KBM-7 (cell line): Measurements from ENCODE around the gene BHLHE40.

ENCODE experiments used
- DNase-seq: peaks from one replicate; pipeline ENCODE4 v3.0.0-alpha.2; 2015
- in situ Hi-C: fragments of 300-500 bp; cut with MboI; formaldehyde crosslinking; loops from 2 replicates; pipeline ENCODE4 v1.14.3; 2020; ENCODE audit warnings: low sequenced_read_pairs, low pct_unique_long_range_greater_than_20kb, mixed read lengths

The BHLHE40 gene

DNA sequence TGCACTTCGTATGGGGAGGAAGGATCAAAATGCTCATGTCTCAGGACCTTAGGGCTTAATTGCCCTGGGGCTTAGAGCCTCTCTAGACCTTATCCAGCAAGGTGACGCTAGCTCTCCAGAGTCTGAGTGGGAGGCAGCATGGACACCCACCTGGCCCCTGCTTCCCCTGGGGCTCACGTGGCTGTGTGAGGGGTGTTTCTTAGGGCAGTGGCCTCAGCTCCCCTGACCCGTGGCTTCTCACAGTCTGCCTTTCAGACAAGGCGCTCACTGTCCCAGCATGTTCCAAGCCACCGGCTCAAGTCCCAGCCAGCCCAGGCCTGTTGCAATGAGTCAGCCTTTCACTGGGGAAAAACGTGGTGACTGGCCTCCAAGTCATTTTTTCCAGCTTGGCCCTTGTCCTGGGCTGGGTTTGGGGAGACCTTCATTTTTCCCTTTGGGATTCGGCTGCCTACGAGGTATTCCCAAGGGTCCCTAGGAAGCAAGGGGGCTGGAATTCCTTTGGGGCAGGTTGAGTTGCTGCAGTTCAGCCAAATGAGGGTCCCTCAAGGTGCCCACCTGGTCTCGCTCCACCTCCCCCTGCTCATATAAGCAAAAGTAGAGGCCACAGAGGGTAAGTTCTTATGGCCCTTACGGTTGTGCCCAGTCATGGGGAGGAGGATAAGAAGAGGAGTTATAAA lies 15.7 kb downstream of the BHLHE40 start:
- in situ Hi-C loops, result no loop called here
- no peak for DNase-seq

DNA sequence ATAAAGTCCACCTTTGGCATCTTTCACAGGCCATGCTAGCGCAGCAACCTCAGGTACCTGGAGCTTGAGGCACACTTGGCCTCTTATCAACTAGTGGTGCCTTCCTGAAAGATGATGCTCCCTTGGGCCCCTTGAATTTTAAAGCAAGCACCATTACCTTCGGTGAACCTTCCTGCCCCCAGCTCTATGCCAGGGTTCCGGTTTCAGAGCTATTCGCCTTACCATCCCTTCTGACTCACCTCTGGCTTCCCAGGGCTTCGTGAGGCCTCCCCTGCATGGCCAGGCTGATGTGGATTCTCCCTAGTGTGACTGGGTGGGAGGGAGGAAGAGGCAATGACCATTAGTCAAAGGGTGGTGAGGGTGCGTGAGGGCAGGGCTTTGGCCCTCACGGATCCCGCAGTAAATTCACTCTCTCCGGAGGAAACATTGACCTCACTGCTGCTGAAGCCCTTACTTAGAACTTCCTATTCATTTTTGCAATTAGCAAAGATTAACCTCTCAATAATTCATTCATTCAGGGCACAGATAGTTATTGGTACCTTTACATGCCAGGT lies 16.3 kb downstream of the BHLHE40 start:
- in situ Hi-C loops, result no loop called here
- DNase-seq, result no peak

DNA sequence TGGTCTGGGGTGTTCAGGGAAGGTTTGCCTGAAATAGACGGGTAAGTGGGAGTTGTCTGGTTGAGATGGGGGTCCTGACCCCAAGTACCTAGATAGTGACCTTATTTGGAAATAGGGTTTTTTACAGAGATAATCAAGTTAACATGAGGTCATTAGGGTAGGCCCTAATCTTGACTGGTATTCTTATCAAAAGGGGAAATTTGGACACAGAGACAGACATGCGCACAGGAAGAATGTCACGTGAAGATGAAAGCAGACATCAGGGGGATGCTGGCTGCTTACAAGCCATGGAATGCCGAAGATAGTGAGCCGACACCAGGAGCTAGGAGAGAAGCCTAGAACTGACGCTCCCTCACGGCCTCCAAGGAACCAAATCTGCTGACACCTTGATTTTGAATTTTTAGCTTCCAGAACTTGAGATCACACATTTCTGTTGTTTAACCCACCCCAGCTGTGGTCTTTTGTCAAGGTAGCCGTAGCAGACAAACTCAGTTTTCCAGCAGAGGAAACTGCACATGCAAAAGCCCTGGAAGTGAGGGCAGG lies 17.1 kb downstream of the BHLHE40 start:
- in situ Hi-C loops, result no loop called here
- no peak for DNase-seq

DNA sequence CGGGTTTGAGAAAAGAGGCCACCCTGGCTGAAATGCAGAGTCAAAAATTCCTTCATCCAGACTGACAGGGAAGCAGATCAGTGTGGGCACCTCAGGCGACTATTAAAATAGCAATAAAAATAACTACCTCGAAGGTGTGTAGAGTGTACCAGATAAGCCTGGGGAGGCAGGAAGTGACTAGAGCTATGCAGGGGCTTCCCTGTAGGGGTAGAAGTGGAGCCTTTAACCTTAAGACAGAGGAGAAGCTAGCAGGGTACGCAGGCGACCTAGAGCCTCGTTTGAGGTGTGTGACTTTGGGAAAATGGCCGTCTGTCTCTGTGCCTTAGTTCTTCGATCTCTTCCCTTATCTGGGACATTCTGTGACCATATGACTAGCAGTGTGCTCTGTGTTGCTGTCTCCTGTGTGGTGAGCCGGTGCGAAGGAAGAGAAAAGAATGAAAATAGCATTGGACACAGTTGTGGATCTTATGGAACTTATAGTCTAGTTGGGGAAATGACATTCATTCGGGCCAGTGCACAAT lies 17.6 kb downstream of the BHLHE40 start:
- in situ Hi-C loops, result no loop called here
- DNase-seq, result no peak

DNA sequence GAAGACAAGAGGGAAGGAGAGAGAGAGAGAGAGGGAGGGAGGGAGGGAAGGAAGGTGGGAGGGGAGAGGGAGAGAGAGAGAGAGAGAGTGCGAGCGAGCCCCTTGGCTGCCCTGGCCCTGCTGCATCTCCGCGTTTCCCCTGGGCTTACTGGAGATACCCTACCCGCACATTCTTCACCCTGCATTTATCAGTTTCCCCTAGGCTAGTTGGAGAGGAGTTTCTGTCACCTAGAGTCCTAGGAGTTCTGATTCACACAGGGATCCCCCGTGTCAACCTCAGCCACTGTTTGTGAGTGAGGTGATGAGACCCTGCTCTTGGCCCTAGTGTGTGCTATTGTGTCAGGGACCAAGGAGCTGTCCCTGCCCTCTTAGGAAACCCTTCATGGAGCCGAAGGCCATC lies 18.7 kb downstream of the BHLHE40 start:
- DNase-seq, result no peak
- in situ Hi-C loops, result no loop called here

DNA sequence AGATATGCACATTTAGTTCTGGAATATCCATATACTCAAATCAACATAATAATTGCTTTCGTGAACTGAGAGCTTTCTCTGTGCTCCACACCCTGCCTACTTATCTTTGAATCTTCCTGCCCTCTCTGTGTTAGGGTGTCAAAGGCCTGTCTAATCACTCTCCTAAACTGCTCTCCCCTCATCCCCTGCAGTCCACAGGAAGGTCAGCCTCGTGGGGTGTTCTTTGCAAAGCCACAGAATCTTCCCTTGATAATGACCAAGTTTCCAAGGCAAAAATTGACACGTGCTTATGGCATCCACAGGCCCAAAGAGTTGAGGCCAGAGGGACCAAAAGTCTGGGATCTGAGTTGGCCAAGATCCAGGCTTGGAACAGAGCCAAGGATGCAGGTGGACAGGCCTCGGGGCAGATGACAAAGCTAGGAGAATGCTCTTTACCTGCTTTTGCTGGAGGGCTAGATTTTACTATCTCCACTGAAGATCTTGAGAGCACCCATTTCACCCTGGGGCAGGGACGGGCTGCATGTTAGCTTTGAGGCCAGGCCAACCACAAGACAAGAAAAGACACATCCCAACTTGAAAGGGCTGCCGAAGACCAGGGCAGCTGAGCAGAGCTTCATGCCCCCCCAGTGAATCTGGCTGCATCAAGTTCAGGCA lies 20.4 kb downstream of the BHLHE40 start:
- in situ Hi-C loops, result no loop called here
- DNase-seq, result no peak

DNA sequence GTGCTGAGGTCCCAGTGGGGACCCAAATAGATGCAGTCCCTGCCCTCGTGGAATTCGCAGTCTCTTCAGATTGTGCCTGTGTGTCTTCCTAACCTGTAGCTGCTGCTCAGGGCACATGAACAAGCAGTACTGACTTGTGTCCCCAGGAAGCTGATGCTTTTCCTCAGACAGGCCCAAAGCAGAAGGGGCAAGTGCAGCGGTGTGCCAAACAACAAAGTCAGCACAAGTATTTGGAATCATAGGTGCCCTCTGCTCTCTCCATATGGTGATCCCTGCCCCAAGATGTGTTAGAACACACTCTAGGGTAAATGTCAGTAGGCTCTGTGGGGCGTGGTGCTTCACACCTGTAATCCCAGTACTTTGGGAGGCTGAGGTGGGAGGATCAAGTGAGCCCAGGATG lies 21.9 kb downstream of the BHLHE40 start:
- no peak for DNase-seq
- in situ Hi-C loops, result no loop called here

DNA sequence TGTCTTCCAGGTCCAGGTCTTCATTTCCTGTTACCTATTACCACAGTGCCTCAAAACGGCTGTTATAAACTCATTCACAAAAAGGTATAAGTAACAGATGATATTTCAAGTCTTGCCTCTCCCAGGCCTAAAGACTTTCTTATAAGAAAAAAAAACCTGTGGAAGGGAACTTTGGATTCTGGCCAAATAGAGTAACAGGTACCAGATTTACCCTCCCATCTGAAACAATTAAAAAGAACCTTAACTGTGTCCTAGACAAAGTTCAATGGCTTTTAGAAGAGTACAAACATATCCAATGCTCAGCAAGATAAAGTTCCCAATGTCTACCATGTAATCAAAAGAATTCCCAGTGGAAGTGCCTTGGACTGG lies 22.6 kb downstream of the BHLHE40 start:
- in situ Hi-C loops, result no loop called here
- DNase-seq, result no peak

DNA sequence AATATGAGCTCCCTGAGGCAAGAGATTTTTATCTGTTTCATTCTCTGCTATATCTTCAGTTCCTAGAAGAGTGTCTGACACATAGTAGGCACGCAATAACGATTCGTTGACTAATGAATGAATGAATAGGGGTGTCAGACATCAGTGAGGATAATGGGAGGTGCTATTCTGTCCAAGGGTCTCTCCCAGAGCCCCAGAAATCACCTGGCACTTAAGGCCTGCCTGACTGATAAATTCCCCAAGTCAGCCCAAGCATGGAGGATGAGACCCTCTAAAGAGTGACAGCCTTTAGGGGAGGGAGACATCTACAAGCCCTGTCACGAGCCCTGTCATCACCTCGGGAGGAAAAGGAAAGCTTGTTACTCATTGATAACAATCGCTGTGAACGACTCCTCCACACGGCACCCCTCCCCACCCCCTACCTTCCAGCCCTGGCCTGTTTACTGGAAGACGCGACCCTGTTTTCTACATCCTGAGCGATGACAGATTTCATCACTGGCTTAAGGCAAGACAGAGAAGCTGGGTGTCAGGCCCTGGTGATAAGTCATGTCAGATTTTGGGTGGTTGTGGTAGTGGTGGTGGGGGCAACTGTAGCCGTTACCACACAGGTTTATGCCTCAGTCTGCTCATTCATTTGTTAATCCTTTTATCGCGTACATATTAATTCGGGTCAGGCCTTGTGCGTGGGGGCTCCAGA lies 23.1 kb downstream of the BHLHE40 start:
- in situ Hi-C loops, result no loop called here
- peak; percentile 97 for DNase-seq

DNA sequence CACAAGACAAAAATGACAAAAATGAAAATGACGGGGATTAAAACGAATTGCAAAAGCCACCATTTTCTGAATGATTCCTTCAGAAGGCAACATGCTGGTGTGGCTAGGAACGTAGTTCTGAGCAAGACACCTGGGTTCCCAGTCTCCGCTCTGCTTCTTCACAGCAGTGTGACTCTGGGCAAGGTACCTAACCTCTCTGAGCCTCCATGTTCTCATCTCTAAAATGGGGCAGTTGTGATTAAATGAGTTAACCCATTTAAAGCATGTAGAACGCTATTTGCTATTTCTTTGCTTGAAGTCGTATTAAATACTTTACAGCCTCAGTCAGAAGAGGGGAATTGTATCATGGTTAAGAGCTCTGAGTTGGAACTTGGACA lies 23.6 kb downstream of the BHLHE40 start:
- DNase-seq, result no peak
- in situ Hi-C loops, result no loop called here

DNA sequence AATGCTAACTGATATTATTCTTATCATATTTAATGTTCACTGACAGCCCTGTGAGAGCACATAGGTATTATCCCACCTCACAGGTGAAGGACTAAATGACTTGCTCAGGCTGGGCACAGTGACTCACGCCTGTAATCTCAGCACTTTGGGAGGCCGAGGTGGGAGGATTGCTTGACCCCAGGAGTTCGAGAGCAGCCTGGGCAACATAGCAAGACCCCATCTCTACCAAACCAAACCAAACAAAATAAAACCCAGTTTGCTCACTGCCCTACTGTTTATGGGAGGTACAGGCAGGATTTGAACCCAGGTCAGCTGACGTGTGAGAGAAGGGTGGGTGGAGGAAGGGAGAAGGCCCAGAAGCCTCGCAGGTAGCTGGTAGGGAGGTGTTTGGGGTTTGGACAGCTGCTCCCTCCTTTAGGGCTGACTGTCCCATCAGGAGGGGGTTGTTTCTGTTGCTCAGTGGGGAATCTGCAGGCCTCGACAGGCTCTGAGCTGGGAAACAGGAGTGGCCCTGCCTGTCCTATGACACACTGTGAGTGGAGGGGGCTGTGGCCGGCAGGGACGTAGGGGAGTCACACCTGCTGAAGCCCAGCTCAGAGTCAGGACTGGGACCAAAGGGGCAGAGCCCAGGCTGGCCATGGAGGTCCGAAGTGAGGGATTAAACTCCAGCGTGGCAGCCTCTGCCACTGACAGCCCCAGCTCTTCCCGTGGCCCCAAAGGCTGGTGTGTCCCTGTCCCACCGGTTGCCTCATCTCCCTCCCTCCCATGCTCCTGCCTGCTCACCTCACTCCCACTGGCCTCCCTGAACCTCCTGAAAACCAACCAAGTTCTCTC lies 25.3 kb downstream of the BHLHE40 start:
- in situ Hi-C loops, result no loop called here
- DNase-seq, result no peak

DNA sequence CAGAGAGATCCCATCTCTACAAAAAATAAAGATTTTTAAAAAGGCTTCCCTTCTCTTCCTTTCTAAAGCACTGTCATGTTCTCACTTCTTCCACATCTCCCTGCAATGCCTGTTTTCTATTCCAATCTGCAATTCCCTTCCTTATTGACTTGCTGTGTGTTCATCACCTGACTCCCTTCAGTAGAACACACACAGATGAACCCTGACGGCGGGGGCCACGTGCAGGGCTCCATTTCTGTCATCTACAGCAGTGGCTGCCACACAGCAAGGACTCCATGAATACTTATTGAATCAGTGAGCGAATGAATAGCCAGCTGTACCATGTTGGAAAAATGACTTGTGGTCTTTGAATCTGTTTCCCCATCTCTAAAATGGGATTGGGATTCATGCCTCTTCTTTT lies 26.1 kb downstream of the BHLHE40 start:
- in situ Hi-C loops, result no loop called here
- no peak for DNase-seq

DNA sequence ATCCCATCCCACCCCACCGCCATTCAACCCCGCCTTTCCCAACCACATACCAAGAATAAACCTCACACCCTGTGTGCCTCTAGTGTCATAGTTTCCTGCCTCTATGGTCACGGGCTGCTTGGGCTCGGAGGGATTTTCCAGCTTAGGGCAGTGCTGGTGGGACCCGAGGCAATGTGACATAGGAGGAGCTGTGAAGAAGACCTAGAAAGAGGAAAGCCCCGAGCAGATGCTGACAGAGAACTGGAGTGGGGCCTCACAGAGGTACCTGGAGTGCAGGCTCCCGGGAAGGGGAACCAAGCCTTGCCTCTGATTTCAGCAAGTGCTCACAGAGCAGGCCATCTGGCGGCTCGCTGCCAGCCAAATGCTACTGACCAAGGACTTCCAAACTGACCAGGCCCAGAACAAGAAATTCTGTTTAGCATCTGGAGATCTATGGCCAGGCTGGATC lies 27.5 kb downstream of the BHLHE40 start:
- in situ Hi-C loops, result no loop called here

DNA sequence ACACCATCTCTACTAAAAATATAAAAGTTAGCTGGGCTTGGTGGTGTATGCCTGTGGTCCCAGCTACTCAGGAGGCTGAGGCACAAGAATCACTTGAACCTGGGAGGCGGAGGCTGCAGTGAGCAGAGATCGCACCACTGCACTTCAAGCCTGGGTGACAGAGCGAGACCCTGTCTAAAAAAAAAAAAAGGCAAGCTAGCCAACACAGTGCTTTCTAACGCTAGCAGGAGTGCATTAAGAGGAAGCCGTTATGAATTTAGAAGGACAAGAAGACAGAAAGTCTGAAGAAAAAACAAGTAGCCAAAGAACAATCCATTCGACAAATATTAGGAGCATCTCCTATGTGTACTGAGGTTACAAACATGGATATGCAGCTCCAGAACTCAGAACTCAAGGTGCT lies 28.6 kb downstream of the BHLHE40 start:
- in situ Hi-C loops, result no loop called here
- DNase-seq, result no peak

More for the DNA sequence above, 27.5 kb downstream of the BHLHE40 start:
- DNase-seq, result no peak

DNA sequence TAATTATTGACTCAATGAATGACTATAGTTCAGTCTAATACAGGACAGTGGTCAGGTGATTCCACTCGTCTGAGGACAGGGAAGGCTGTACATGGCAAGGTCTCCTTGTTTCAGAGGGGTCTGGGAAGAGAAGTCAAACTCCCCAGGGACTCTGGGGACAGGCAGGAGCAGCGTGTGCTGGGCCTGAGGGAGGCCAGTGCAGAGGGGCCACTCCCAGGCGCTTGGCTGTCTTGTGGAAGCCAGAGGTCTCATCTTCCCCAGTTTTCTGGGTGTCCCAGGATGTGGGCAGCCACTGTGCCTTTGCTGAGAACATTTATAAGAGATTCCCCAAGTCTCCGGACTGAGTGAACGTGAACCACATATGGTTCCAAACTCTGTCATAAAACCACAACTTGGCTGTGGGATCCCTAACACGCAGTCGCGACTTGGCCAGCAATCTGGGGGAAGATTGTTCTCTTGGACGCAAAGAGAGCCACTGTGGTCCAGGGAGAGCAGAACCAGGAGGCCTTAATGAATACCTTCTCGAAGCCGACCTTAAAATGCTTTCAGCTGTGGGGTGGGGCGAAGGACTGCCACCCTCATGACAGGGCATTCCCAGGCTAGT lies 30.4 kb downstream of the BHLHE40 start:
- in situ Hi-C loops, result no loop called here
- DNase-seq, result no peak

DNA sequence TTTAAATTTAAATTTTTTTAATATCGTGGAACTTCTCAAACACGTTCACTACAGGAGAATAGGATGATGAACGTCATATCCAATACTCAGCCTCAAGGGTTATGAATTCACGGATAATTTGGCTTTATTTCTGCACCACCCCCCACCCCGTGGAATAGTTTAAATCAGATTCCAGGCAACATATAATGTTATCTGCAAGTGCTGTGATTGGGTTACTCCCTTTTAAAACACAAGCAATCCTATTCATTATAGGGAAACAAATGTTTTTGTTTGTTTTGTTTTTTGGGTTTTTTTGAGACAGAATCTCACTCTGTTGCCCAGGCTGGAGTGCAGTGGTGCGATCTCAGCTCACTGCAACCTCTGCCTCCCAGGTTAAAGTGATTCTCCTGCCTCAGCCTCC lies 30.9 kb downstream of the BHLHE40 start:
- in situ Hi-C loops, result no loop called here
- DNase-seq, result no peak

DNA sequence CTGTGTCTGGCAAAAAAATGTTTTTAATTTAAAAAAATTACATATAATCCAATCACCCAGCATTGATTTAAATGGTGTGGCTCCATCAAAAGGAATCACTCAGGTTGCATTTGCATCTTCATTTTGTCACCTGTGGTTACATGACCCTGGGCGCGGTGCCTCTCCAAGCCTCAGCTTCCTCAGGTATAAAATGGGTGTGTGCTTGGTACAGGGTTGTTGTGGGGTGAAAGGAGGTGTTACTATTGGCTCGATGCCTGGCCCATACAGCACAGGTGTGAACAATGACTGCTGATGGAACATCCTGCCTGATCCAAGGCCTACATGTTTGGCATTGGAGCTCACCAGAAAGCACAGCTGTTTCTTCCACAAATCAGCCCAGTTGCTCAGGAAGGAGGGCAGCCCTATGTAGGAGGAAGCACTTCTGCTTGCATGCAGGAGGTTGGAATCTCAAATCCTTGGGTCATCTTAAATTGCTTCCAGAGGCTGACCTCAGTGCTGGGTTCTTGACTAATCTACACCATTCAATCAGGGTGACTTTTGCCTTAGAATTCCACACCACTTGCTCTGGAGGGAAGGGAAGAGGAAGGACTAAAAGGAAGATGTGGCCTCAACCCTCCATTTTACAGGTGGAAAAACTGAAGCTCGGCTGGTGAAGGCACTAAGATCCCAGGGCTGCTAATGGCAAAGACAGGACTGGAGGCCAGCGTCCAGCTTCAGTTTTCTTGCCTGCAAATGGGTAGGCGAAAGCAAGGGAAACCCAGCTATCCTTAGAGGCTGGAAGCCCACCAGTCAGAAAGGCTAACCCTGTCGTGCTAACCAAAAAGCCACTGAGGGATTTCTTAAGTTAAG lies 31.7 kb downstream of the BHLHE40 start:
- in situ Hi-C loops, result no loop called here
- no peak for DNase-seq
